HepG2 (cell line): Measurements from ENCODE around the gene AJUBA. TPM values are rescaled to one million over a fixed set of nuclear protein-coding genes. Genes with fewer than 3 reads are reported as not detected.

Source experiments
- CHD4 ChIP-seq: fragments of 200-600 bp; sonication (generic); IDR thresholded peaks from 2 replicates; pipeline ENCODE4 v1.7.0; 2017; ENCODE audit warnings: mild to moderate bottlenecking, low read length, borderline replicate concordance
- CREB1 ChIP-seq, 2 experiments: fragments of 450-650 bp in 1 of 2; IDR thresholded peaks; 2 replicates each; pipeline ENCODE4 v1.6.1; 2016 to 2017; ENCODE audit warnings: control low read depth in 1 of 2, mild to moderate bottlenecking in 1 of 2, missing compliant biosample characterization in 1 of 2, missing genetic modification characterization in 1 of 2
- DNMT1 ChIP-seq: sonication (generic); formaldehyde crosslinking; IDR thresholded peaks from 2 replicates; pipeline ENCODE4 v1.5.1; 2020; ENCODE audit warnings: mild to moderate bottlenecking, missing genetic modification reagents
- MYNN ChIP-seq: sonication (generic); formaldehyde crosslinking; IDR thresholded peaks from 2 replicates; pipeline ENCODE4 v1.4.0; 2020; ENCODE audit warnings: mild to moderate bottlenecking, low read depth, missing genetic modification reagents
- NR3C1 ChIP-seq: sonication (generic); formaldehyde crosslinking; IDR thresholded peaks from 2 replicates; pipeline ENCODE4 v1.4.0; 2020; ENCODE audit warnings: missing genetic modification reagents
- RAD21 ChIP-seq: fragments of 450-650 bp; formaldehyde crosslinking; IDR thresholded peaks from 2 replicates; pipeline ENCODE4 v1.5.0; 2020; ENCODE audit warnings: mild to moderate bottlenecking
- RFXANK ChIP-seq: IDR thresholded peaks from 2 replicates; pipeline ENCODE4 v1.6.1; 2016
- SOX5 ChIP-seq: IDR thresholded peaks from 2 replicates; pipeline ENCODE4 v1.6.1; 2016; ENCODE audit warnings: borderline replicate concordance
- ZBTB8A ChIP-seq: sonication (generic); formaldehyde crosslinking; IDR thresholded peaks from 2 replicates; pipeline ENCODE4 v1.4.0; 2020; ENCODE audit warnings: mild to moderate bottlenecking, low read depth, missing genetic modification reagents, borderline replicate concordance
- ZFP36L2 ChIP-seq: sonication (generic); formaldehyde crosslinking; IDR thresholded peaks from 2 replicates; pipeline ENCODE4 v1.4.0; 2020; ENCODE audit warnings: missing genetic modification reagents
- ZNF264 ChIP-seq: sonication (generic); formaldehyde crosslinking; IDR thresholded peaks from 2 replicates; pipeline ENCODE4 v1.4.0; 2020; ENCODE audit warnings: missing genetic modification reagents
- ZNF350 ChIP-seq: sonication (generic); formaldehyde crosslinking; IDR thresholded peaks from 2 replicates; pipeline ENCODE4 v1.4.0; 2020; ENCODE audit warnings: mild to moderate bottlenecking, low read depth, missing genetic modification reagents, borderline replicate concordance
- ZNF543 ChIP-seq: sonication (generic); formaldehyde crosslinking; IDR thresholded peaks from 2 replicates; pipeline ENCODE4 v1.4.0; 2020; ENCODE audit warnings: mild to moderate bottlenecking, missing genetic modification reagents
- ZNF607 ChIP-seq: sonication (generic); formaldehyde crosslinking; IDR thresholded peaks from 2 replicates; pipeline ENCODE4 v1.5.1; 2020; ENCODE audit warnings: missing genetic modification reagents, mild to moderate bottlenecking, borderline replicate concordance
- ZNF816 ChIP-seq: sonication (generic); formaldehyde crosslinking; IDR thresholded peaks from 2 replicates; pipeline ENCODE4 v1.8.0; 2022; ENCODE audit warnings: missing genetic modification reagents, mild to moderate bottlenecking, borderline replicate concordance
- ZSCAN12 ChIP-seq: sonication (generic); formaldehyde crosslinking; IDR thresholded peaks from 2 replicates; pipeline ENCODE4 v1.9.0; 2021; ENCODE audit warnings: mild to moderate bottlenecking, missing genetic modification reagents
- polyA plus RNA-seq, 8 experiments: library from polyadenylated mRNA; depleted of rRNA in 3 of 8; stranded (reverse) in 7 of 8; unstranded in 1 of 8; fragments of >200 nt; fragmentation: Illumina TruSeq in 4 of 8; extraction: Trizol in 4 of 8; gene quantifications; 2 replicates each; pipeline versions ENCODE4 v1.2.1 to v1.2.3, GENCODE V29; 2011 to 2016; ENCODE audit warnings: low read depth in 4 of 8, missing spikeins in 1 of 8, mixed read lengths in 1 of 8; ENCODE audit not compliant: insufficient read depth in 1 of 8
- total RNA-seq, 5 experiments: library from RNA; depleted of rRNA; stranded (reverse); fragments of >200 nt; fragmentation: Illumina TruSeq; extraction: Trizol; gene quantifications; 2 replicates each; pipeline ENCODE4 v1.2.3, GENCODE V29; 2016; ENCODE audit warnings: low read depth in 1 of 5
- TF ChIP-seq, protein P1 (sequence below): sonication (generic); formaldehyde crosslinking; IDR thresholded peaks from 2 replicates; pipeline ENCODE4 v1.4.0; 2020; ENCODE audit warnings: missing genetic modification reagents, mild to moderate bottlenecking, borderline replicate concordance
- TF ChIP-seq, protein P2 (sequence below): sonication (generic); formaldehyde crosslinking; IDR thresholded peaks from 2 replicates; pipeline ENCODE4 v1.5.0; 2020; ENCODE audit warnings: mild to moderate bottlenecking, missing genetic modification reagents
- TF ChIP-seq, protein P3 (sequence below): sonication (generic); formaldehyde crosslinking; IDR thresholded peaks from 2 replicates; pipeline ENCODE4 v1.8.1; 2022; ENCODE audit warnings: low read depth, mild to moderate bottlenecking, missing genetic modification reagents
- TF ChIP-seq, protein P4 (sequence below): IDR thresholded peaks from 2 replicates; pipeline ENCODE4 v1.6.1; 2016; ENCODE audit warnings: missing compliant biosample characterization, missing genetic modification reagents, borderline replicate concordance

AJUBA gene
- total and polyA plus RNA-seq, 2 of the 13 experiments (the other 11 are each of a cell fraction or from before 2014, with no cell fraction given) = 157 to 241 TPM

DNA sequence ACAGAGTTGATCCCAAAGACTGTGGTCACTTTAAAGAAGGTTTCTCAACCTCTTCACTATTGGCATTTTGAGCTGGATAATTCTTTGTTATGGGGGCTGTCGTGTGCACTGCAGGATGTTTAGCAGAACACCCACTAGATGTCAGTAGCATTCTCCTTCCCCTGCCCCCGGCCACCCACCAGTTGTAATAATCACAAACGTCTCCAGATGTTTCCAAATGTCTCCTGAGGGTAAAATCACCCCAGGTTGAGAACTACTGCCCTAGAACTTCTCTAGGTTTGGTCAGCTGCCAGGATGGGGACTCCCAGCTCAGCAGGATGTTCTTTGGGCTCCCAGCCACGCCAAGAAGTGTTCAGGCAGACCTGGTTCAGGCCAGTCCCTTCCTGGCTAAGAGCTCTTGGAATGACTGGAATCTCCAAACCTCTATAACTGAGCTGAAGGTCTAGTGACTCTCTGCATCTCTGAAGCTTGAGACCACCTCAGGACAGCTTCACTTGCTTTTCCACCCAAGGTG lies 12.5 kb upstream of the AJUBA start (continued):
- TF ChIP-seq ZNF543 (CRISPR knock-in tag) (no peak), ZNF607 (CRISPR knock-in tag) (peak; percentile 64; the same call in 1 of the 2 replicates), CHD4 (no peak), RFXANK (CRISPR knock-in tag) (0 out of 2 replicates have a peak, but pooled peaks have one; percentile 47), ZFP36L2 (CRISPR knock-in tag) (no peak), DNMT1 (CRISPR knock-in tag) (0 out of 2 replicates have a peak, but pooled peaks have one; percentile 60), MYNN (CRISPR knock-in tag) (0 out of 2 replicates have a peak, but pooled peaks have one; percentile 79), SOX5 (CRISPR knock-in tag) (peak; percentile 26; the same call in 1 of the 2 replicates), ZSCAN12 (CRISPR knock-in tag) (no peak), CREB1 (IDR thresholded peaks at IDR 0.05) (no peak), CREB1 (CRISPR knock-in tag; IDR thresholded peaks at IDR 0.05) (no peak), RAD21 (CRISPR knock-in tag) (peak; percentile 87), ZNF350 (peak; percentile 44; the same call in 1 of the 2 replicates), ZBTB8A (CRISPR knock-in tag) (0 out of 2 replicates have a peak, but pooled peaks have one; percentile 53), ZNF264 (CRISPR knock-in tag) (0 out of 2 replicates have a peak, but pooled peaks have one; percentile 24), NR3C1 (CRISPR knock-in tag) (no peak), ZNF816 (CRISPR knock-in tag) (no peak)
- TF ChIP-seq, protein P1, sequence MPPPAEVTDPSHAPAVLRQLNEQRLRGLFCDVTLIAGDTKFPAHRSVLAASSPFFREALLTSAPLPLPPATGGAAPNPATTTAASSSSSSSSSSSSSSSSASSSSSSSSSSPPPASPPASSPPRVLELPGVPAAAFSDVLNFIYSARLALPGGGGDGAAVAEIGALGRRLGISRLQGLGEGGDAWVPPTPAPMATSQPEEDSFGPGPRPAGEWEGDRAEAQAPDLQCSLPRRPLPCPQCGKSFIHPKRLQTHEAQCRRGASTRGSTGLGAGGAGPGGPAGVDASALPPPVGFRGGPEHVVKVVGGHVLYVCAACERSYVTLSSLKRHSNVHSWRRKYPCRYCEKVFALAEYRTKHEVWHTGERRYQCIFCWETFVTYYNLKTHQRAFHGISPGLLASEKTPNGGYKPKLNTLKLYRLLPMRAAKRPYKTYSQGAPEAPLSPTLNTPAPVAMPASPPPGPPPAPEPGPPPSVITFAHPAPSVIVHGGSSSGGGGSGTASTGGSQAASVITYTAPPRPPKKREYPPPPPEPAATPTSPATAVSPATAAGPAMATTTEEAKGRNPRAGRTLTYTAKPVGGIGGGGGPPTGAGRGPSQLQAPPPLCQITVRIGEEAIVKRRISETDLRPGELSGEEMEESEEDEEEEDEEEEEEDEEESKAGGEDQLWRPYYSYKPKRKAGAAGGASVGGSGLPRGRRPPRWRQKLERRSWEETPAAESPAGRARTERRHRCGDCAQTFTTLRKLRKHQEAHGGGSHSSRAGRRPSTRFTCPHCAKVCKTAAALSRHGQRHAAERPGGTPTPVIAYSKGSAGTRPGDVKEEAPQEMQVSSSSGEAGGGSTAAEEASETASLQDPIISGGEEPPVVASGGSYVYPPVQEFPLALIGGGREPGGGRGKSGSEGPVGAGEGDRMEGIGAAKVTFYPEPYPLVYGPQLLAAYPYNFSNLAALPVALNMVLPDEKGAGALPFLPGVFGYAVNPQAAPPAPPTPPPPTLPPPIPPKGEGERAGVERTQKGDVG (CRISPR knock-in tag) = peak; percentile 25; the same call in 1 of the 2 replicates
- TF ChIP-seq, protein P2, sequence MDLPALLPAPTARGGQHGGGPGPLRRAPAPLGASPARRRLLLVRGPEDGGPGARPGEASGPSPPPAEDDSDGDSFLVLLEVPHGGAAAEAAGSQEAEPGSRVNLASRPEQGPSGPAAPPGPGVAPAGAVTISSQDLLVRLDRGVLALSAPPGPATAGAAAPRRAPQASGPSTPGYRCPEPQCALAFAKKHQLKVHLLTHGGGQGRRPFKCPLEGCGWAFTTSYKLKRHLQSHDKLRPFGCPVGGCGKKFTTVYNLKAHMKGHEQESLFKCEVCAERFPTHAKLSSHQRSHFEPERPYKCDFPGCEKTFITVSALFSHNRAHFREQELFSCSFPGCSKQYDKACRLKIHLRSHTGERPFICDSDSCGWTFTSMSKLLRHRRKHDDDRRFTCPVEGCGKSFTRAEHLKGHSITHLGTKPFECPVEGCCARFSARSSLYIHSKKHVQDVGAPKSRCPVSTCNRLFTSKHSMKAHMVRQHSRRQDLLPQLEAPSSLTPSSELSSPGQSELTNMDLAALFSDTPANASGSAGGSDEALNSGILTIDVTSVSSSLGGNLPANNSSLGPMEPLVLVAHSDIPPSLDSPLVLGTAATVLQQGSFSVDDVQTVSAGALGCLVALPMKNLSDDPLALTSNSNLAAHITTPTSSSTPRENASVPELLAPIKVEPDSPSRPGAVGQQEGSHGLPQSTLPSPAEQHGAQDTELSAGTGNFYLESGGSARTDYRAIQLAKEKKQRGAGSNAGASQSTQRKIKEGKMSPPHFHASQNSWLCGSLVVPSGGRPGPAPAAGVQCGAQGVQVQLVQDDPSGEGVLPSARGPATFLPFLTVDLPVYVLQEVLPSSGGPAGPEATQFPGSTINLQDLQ (CRISPR knock-in tag) = 0 out of 2 replicates have a peak, but pooled peaks have one; percentile 59
- TF ChIP-seq, protein P3, sequence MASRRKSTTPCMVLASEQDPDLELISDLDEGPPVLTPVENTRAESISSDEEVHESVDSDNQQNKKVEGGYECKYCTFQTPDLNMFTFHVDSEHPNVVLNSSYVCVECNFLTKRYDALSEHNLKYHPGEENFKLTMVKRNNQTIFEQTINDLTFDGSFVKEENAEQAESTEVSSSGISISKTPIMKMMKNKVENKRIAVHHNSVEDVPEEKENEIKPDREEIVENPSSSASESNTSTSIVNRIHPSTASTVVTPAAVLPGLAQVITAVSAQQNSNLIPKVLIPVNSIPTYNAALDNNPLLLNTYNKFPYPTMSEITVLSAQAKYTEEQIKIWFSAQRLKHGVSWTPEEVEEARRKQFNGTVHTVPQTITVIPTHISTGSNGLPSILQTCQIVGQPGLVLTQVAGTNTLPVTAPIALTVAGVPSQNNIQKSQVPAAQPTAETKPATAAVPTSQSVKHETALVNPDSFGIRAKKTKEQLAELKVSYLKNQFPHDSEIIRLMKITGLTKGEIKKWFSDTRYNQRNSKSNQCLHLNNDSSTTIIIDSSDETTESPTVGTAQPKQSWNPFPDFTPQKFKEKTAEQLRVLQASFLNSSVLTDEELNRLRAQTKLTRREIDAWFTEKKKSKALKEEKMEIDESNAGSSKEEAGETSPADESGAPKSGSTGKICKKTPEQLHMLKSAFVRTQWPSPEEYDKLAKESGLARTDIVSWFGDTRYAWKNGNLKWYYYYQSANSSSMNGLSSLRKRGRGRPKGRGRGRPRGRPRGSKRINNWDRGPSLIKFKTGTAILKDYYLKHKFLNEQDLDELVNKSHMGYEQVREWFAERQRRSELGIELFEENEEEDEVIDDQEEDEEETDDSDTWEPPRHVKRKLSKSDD = no peak
- TF ChIP-seq, protein P4, sequence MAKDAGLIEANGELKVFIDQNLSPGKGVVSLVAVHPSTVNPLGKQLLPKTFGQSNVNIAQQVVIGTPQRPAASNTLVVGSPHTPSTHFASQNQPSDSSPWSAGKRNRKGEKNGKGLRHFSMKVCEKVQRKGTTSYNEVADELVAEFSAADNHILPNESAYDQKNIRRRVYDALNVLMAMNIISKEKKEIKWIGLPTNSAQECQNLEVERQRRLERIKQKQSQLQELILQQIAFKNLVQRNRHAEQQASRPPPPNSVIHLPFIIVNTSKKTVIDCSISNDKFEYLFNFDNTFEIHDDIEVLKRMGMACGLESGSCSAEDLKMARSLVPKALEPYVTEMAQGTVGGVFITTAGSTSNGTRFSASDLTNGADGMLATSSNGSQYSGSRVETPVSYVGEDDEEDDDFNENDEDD (CRISPR knock-in tag) = no peak
